NCI-H187 treated with DMSO at 0.1 percent for 48 hours (cell line): ENCODE results near the gene SCAF8.

Source experiments
- DNase-seq: peaks from one replicate; lab custom pipeline; 2025; lab: John Stamatoyannopoulos, UW

The SCAF8 gene

DNA sequence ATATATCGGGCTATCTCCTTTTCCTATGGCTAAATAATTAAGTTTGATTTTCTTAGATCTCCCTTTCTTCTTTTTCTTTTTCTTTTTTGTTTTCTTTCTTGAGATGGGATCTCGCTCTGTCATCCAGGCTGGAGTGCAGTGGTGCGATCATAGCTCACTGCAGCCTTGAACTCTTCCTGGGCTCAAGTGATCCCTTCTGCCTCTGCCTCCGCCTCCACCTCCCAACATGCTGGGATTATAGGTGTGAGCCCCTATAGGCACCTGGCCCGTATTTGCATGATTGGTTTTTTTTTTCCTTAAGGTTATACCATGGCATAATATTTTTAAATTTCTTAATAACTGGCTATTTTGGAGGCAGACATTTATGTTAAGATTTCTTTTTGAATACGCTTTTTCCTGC, 106.3 kb downstream of the SCAF8 start:
- no peak for DNase-seq

DNA sequence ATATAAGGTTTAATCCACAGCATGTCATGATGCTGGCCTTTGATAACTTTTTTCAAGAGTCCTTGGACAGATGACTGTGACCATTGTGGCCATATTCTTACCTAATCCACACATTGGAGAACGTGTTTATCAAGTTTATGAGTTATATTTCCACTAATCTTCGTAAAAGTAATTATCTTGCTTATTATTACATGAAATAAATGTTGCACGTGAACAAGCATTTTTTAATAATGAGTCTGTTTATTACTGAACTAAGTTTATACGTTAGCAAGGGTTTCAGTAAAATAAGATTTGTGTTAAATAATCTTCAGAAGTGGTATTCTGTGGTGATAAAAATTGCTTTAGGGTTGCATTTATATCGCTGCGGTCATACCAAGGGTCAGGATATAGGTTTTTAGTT, 107.1 kb downstream of the SCAF8 start:
- DNase-seq, result no peak

DNA sequence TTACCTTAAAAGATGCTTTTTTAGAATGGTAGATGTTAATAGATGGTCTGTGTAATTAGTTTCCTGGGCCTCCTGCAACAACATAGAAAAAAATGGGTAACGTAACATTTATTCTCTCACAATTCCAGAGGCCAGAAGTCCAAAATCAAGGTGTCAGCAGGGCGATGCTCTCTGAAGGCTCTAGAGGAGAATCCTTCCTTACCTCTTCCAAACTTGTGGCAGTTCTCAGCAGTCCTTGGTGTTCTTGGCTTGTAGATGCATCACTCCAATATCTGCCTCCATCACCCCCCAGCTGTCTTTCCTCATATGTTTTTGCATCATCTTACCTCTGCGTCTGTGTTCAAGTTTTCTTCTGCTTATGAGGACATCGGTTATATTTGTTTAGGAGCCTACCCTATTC, 107.9 kb downstream of the SCAF8 start:
- DNase-seq, result no peak

DNA sequence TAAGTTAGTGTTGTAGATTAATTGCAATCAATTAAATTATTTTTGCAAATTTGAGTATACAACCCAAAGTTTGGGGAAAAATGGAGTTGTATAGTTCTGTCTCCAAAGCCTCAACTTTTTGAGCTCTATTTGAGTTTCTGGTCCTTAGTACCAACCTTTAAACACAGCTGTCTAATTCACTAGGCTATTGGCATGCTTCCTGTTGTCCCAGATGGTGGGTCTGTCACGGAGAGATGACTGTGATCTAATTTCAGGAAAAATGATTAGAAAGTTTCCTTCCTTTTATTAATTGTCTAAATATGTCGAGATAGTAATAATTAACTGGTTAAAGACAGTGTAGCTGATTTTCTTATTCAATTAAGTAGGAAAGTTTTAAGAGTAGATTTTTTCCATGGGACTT, 109.6 kb downstream of the SCAF8 start:
- no peak for DNase-seq

DNA sequence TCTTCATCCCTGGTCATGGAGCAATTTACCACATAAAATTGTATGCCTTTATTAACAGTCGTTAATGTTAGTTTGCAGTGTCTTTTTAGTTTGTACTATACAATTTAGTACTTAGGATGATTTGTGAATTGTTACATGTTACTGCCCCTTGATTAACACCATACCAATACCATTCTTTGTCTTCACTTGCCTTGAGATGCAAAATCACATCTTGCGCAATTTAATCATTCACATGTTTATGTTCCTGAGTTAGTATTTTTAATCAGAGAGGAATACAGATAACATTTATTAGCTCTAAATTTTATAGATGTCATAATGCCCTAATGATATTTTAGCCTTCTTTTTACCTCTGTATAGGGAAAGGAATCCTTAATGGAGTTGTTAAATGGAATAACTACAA, 114.1 kb downstream of the SCAF8 start:
- no peak for DNase-seq

DNA sequence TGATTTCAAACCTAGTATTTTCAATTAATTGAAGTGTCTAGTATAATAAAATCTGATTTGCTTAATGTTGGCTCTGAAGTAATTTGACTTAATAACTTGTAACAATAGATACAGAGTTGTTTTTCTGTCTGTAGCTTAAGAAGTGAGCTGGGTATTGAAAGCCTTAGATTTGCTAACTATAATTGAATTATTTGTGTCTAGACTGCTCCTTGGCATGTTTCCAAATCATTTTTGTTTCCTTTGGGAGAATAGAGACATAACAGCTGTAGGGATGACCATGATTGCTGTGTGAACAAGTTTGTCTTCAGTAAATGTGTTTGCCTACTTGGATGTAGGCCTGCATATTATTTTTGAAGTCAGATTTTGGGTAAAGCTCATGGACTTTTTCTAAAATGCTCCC, 115.4 kb downstream of the SCAF8 start:
- no peak for DNase-seq

DNA sequence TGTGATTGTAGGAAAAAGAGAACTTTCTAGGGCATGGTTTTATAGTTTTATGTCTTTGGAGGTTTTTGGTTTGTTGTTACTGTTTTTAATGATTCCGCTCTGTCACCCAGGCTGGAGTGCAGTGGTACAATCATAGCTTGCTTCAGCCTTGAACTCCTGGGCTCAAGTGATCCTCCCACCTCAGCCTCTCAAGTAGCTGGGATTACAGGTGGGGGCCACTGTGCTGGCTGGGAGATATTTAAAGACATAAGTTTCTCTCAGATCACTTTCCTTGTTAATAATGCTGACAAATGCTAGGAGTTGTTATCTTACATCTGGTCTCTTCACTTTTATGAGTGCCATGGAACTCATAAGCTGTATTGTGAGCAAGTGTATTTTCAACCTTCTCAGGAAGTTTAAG, 116.3 kb downstream of the SCAF8 start:
- DNase-seq, result no peak

DNA sequence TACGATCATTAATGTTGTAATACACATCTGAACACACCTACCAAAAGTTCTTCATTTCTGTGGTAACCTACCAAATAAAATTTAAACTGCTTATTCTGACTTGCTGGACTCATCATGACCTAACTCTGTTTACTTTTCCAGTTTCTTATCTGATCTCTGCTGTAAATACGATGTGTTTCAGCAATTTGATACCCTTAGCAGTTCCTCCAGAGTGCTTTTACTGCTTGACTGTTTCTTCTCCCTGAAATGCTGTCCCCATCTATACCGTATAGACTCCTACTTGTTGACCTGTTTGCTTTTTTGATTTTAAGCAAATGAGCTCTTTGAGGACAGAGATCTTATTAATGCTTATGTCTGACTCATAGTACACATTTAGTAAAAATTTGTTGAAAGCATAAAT, 119.5 kb downstream of the SCAF8 start:
- DNase-seq, result no peak

DNA sequence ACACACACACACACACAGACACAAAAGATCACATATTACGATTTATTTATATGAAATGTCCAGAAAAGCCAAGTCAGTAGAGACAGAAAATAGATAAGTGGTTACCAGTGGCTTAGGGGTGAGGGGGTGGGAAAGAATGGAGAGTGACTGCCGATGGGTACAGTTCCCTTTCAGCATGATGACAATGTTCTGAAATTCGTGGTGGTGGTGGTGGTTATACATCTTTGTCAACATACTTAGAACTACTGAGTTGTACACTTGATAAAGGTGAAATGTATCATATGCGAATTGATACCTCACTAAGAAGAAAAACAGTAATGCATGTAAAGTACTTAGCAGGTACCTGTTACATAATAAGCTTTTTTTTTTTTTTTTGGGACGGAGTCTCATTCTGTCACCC, 124.3 kb downstream of the SCAF8 start:
- DNase-seq, result no peak

DNA sequence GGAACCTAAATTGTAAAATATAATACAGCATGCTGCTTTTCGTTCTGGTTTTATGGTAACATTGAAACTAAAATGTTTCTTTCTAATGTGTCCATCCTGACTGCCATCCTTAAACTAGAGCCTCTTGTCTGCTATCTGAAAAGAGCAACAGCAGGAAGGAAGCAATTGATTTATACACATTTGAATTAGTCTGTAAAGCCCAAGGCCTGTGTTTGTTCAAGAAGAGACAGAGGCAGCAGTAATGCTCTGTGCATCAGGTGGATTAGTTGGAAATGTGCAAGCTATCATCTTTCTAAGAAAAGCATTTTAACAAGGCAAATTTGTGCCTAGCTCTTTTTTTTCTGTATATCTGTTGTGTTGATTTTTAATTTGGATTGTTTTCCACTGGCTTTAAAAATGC, 128.6 kb downstream of the SCAF8 start:
- no peak for DNase-seq

DNA sequence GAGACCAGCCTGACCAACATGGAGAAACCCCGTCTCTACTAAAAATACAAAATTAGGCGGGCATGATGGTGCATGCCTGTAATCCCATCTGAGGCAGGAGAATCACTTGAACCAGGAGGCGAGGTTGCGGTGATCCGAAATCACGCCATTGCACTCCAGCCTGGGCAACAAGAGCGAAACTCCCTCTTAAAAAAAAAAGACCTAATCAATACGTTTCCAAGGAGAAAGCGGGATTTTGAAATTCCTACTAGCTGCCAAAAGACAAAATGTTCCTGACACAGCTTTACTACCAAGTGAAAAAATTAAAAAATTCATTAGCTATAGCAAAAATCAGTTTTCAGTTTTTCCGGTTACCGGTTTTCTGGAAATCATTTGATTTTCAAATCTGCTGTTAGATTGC, 129.3 kb downstream of the SCAF8 start:
- no peak for DNase-seq

DNA sequence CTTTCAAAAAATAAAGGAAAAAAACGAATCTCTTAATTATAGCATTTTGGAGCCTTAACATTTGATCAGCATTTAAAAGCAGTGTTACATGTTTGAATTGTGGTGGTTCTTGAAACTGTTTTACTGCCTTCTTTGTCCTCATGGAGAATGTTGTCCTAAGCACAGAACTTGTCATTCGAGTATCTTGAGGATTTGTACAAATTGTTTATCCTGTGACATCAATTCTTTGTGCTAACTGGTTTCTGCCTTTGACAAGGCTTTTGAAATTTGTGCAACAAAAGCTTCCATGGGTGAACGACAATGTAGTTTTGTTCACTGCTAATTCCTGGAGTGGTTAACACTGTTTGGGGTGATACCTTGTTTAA, 130.8 kb downstream of the SCAF8 start:
- DNase-seq, result no peak

DNA sequence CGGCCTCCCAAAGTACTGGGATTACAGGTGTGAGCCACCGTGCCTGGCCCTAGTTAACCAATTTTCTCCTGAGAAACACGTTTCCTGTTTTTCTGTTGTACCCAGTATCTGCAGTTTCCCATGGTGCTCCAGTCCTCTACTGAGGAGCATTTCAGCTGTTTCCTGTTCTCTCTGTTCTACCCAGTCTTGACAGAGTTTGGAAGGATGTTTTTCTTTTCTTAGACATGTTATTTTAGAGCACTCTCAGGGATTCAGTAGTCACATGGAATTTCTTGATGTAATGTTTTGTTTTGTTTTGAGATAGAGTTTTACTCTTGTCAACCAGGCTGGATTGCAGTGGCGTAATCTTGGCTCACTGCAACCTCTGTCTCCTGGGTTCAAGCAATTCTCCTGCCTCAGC, 132.1 kb downstream of the SCAF8 start:
- no peak for DNase-seq

DNA sequence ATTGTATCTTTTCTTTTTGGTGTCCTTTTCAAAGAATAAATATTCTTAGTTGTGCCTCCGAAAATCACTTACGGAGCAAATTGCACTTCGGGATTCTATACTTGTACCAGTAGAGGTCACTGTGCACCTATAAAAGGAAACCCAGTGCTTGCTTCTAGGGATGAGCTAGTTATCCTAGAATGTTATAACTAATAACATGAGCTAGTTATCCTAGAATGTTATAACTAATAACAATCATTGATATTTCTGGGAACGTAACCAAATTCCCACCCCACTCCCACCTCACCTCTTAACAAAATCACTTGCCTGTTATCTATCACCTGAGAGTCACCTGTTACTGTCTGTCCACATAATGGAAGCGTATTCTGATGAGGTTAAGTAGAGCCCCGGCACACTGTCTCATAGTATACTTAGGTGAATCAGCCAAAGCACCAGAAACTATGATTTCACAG, 135.0 kb downstream of the SCAF8 start:
- DNase-seq, result peak; percentile 19

DNA sequence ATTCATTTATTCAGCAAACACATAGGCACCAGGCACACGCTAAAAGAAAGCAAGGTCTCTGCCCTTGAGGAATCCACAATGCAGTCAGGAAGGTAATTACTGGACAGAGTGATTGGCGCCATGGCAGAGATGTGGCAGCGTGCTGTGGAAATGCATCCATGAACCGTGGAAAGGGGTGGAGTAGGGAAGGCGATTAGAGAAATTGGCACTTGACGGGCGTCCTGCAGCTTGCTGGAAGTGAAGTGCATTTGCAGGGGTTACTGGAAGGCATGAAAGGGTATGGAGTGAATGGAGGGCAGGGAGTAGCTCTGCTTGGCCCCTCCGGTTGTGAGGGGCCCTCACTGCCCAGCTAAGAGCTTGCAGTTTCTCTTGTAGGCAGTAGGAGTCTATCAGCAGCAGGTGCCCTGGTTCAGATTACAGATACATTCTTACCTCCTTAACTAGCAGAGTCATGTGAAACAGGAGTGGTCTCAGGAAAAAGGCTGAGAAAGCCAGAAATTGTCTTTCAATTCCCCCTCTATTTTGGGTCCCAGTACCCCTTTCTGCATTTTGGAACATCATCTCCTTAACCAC, 139.4 kb downstream of the SCAF8 start:
- DNase-seq, result peak; percentile 78

DNA sequence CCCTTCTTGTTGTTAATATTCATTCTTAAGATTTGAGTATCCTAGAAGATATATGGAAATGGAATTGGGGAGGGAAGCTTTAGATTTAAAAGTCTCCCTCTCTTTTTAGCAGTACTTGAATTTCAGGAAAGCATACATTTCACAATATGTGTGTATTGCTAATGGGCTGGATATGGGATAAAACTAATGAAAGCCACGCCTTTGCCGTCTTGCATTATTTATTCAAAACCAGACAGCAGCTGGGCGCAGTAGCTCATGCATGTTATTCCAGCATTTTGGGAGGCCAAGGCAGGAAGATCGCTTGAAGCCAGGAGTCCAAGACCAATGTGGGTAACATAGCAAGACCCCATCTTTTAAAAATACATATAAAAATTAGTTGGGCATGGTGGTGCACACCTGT, 140.3 kb downstream of the SCAF8 start:
- DNase-seq, result no peak

DNA sequence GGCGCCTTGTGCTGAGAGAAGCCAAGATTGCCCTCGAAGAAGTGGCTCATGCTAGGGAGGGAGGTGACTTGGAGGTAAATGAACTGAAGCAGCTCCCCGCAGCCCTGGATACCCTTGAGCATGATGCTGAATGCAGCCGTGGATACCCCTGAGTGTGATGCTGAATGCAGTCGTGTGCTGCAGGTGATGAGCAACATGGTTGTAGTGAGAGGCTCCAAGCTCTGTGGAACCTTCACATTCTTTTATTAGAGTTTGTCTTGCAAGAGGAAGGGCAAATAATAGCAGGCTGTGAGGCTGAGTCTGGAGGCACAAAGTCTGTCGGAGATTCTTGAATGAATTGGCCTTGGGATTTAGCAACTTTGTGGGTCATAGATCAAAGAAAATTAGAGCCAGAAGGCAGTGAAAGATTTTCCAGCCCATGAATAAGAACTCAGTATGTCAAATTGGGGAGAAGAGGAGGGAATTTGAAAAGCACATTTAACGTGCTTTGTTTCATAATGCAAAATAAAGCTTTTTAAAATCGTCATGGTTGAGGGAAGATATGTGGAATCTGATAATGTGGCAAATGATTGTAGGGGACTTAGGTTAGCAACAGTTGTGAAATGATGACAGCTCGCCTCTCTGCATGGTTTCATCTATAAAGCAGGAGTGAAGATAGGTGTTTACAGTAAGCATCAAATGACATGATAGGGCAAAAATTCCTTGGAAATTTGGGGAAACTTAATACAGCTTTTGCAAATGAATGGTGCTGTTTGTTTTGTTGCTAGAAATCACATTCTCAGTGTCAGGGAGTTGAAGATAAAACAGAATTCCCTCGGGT, 141.8 kb downstream of the SCAF8 start:
- no peak for DNase-seq

DNA sequence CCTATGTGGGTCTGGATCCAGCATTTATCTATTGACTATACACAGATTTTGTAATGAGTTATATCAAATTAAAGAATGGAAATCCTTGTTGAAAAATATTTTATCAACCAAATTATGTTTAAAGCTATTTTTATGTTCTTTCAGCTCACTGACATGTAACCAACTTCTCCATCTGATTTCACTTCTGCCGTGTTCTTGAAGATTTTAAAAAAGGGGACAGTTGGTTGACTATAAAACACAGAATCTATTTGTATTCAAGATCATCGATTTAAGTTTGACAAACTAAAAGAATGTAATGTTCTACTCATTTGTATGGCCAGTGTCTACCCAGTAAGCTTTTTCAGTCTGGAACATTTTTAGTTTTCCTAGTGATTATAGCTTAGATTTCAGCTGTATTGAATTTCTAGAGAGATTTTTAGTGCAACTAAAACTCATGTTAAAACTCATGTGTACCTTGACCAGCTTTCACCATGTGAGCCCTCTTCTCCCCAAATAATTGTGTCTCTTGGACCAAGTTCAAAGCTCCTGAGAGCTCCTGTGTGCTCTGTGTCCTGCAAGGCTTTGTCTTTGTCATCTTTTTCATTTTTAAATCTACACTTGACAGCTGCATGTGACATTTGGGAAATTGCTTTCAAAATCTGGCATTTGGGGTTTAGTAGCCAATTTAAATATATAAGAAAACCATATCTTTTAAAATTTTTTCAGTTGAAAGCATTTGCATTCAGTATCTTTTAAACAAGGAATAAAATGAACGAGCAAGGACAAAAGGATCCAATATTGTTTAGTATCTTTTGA, 143.5 kb downstream of the SCAF8 start:
- no peak for DNase-seq

DNA sequence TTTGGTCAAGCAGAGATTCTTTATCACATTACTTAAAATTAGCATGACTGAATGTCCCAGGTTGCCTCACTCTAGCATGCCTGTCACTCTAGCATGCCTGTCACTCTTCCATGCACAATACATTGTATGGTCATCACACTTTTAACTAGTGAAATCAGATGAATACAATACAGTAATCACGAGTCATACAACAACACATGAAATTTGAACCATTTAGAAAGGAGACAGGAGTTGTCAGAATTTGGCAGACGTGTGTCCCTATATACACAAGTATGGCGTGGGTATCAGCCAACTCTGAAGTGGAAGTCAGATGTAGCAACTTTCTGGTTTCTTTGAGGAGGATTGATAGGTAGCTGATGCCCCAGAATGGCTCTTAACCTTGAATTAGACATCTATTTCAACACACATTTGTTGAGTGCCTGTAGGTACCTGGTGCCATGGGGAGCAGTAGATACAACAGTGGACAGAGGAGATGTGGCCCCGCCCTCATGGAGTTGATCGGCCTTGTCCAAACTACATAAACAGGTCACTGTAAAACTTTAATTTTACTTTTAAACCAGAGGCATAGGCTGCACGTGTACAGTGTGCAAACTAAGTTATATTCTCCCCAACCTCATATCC, 145.8 kb downstream of the SCAF8 start:
- DNase-seq, result no peak

DNA sequence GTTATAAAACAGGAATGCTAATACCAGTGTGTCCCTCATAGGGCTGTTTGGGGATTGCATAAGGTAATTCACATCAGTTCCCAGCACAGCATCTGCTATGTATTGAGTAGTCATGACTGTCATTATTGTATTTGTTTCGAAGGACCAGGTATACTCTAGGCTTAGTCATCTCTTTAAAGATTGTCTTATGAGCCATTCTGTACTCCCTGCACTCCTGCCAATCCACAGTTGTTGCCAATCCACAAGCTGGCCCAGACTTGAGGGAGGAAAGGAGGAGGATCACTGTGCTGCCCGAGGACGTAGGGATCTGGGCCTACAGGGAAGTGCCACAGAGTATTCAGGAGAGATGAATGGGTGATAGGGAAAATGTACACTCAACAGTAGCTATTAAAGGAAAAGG, 148.9 kb downstream of the SCAF8 start:
- no peak for DNase-seq
